SU-DHL-6 (cell line): Measurements from ENCODE around the gene TMEM231.

ENCODE experiments used
- EZH2phosphoT487 ChIP-seq: fragments of 200-600 bp; sonication (generic), shearing (Covaris generic); conservative IDR thresholded peaks from 2 replicates; pipeline ENCODE4 v1.6.1; 2018; ENCODE audit warnings: mild to moderate bottlenecking, antibody characterized with exemption, low read length, moderate library complexity, mixed read lengths
- TF ChIP-seq, protein P1 (sequence below): fragments of 200-600 bp; sonication (generic); IDR thresholded peaks from one replicate; pipeline ENCODE4 v1.5.1; 2017; ENCODE audit warnings: antibody characterized with exemption, mild to moderate bottlenecking, low read length, moderate library complexity; ENCODE audit not compliant: insufficient read depth, poor library complexity, severe bottlenecking

DNA sequence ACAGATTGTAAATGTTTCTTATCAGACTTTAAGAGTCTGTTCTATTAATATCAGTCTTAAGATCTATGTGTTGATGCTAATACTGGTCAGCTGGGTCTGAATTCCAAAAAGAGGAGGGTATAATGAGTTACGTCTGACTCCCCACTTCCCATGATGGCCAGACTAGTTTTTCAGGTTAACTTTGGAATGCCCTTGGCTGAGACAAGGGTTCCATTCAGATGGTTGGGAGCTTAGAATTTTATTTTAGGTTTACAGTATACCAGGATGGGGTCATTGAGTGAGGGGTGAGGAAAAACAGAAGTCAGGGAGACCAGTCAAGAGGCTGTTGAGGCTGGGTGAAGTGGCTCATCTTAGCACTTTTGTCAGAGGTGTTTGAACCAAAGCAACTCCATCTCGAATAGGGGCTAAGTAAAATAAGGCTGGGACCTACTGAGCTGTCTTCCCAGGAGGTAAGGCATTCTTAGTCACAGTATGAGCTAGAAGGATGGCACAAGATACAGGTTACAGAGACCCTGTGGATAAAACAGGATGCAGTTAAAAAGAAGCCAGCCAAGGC lies 2.9 kb upstream of the TMEM231 start:
- TF ChIP-seq, protein P1, sequence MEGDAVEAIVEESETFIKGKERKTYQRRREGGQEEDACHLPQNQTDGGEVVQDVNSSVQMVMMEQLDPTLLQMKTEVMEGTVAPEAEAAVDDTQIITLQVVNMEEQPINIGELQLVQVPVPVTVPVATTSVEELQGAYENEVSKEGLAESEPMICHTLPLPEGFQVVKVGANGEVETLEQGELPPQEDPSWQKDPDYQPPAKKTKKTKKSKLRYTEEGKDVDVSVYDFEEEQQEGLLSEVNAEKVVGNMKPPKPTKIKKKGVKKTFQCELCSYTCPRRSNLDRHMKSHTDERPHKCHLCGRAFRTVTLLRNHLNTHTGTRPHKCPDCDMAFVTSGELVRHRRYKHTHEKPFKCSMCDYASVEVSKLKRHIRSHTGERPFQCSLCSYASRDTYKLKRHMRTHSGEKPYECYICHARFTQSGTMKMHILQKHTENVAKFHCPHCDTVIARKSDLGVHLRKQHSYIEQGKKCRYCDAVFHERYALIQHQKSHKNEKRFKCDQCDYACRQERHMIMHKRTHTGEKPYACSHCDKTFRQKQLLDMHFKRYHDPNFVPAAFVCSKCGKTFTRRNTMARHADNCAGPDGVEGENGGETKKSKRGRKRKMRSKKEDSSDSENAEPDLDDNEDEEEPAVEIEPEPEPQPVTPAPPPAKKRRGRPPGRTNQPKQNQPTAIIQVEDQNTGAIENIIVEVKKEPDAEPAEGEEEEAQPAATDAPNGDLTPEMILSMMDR: no peak
- no peak for TF ChIP-seq EZH2phosphoT487
